Astrocyte of the spinal cord (primary cell): Measurements from ENCODE around the gene ASAP3.

Experiments
- DNase-seq: peaks from one replicate; pipeline ENCODE4 v3.0.0; 2011; ENCODE audit warnings: low read depth, low spot score
- H3K4me3 ChIP-seq: 2 replicates; pipeline ENCODE4 v1.5.1; 2011; ENCODE audit warnings: low read depth, mild to moderate bottlenecking, low read length, moderate library complexity
- CTCF ChIP-seq: IDR thresholded peaks from 2 replicates; pipeline ENCODE4 v1.5.1; 2012; ENCODE audit warnings: low read depth, mild to moderate bottlenecking, low read length, inconsistent platforms
- in situ Hi-C: cut with HindIII; loops from 2 replicates; pipeline ENCODE4 v1.10.0; 2017; ENCODE audit warnings: low sequenced_read_pairs

The ASAP3 gene

GRCh38 chr1:23433122-23433521 is 50.9 kb downstream of the ASAP3 start:
- no peak for TF ChIP-seq CTCF
- in situ Hi-C loops, result no loop called here
- H3K4me3 ChIP-seq, result no peak overlapping the region
- no peak for DNase-seq

GRCh38 chr1:23431431-23431830 is 52.5 kb downstream of the ASAP3 start:
- no peak overlapping the region for H3K4me3 ChIP-seq
- in situ Hi-C loops, result no loop called here
- DNase-seq, result no peak
- no peak for TF ChIP-seq CTCF

- TF ChIP-seq CTCF, result no peak
- H3K4me3 ChIP-seq, result no peak overlapping the region
- in situ Hi-C loops, result no loop called here
- DNase-seq, result no peak
Observed at GRCh38 chr1:23430803-23431202, 53.2 kb downstream of the ASAP3 start.

- in situ Hi-C loops, result no loop called here
- no peak for DNase-seq
- TF ChIP-seq CTCF, result no peak
- no peak overlapping the region for H3K4me3 ChIP-seq
Observed at GRCh38 chr1:23428136-23428905, 55.7 kb downstream of the ASAP3 start.

GRCh38 chr1:23427550-23427949 is 56.4 kb downstream of the ASAP3 start:
- H3K4me3 ChIP-seq, result no peak overlapping the region
- in situ Hi-C loops, result no loop called here
- TF ChIP-seq CTCF, result no peak
- DNase-seq, result no peak

- in situ Hi-C loops, result no loop called here
- no peak overlapping the region for H3K4me3 ChIP-seq
- no peak for TF ChIP-seq CTCF
- DNase-seq, result no peak
Observed at GRCh38 chr1:23426828-23427227, 57.2 kb downstream of the ASAP3 start.
